H1 (cell line): ENCODE results near the gene INTS1. TPM values are rescaled to one million over a fixed set of nuclear protein-coding genes. Genes with fewer than 3 reads are reported as not detected.

ENCODE experiments used
- CTCF ChIA-PET: fragments of 300-600 bp; sonication (Branson Sonifier 250); formaldehyde crosslinking; loops from one replicate; lab custom pipeline; 2021; ENCODE audit not compliant: partially characterized antibody; lab: Charles Lee
- POLR2A ChIA-PET: fragments of 300-600 bp; sonication (Branson Sonifier 250); formaldehyde crosslinking; loops from one replicate; lab custom pipeline; 2021; ENCODE audit warnings: inconsistent platforms; ENCODE audit not compliant: partially characterized antibody; lab: Charles Lee
- DNase-seq, 2 experiments: peaks; one replicate each; pipeline versions ENCODE4 v3.0.0 to v3.0.0-alpha.2; 2010 to 2022; ENCODE audit warnings: low spot score in 2 of 2, low read depth in 1 of 2, mixed read lengths in 1 of 2
- FAIRE-seq: peaks from 2 replicates; lab custom pipeline; 2011; peaks lifted over from hg19 to GRCh38; lab: Jason Lieb, UNC
- H2AFZ ChIP-seq: 2 replicates; pipeline ENCODE4 v1.8.1; 2012; ENCODE audit warnings: low read length, inconsistent platforms
- H2AK5ac ChIP-seq: 2 replicates; pipeline ENCODE4 v1.6.1; 2013; ENCODE audit warnings: low read depth, low read length
- H2BK120ac ChIP-seq: replicated peaks from 2 replicates; pipeline ENCODE3; 2013; ENCODE audit warnings: low read depth, low read length, inconsistent platforms
- H2BK12ac ChIP-seq: 2 replicates; pipeline ENCODE4 v1.6.1; 2013; ENCODE audit warnings: low read depth, low read length
- H2BK15ac ChIP-seq: 2 replicates; pipeline ENCODE4 v1.6.1; 2013; ENCODE audit warnings: low read length
- H2BK20ac ChIP-seq: 2 replicates; pipeline ENCODE4 v1.6.1; 2013; ENCODE audit warnings: low read length
- H2BK5ac ChIP-seq: 2 replicates; pipeline ENCODE4 v1.6.1; 2013; ENCODE audit warnings: low read depth, low read length
- H3K14ac ChIP-seq: 2 replicates; pipeline ENCODE4 v1.6.1; 2013; ENCODE audit warnings: inconsistent platforms; ENCODE audit not compliant: insufficient read length
- H3K18ac ChIP-seq: 2 replicates; pipeline ENCODE4 v1.6.1; 2013; ENCODE audit warnings: low read length; ENCODE audit errors: extremely low read depth
- H3K23ac ChIP-seq: 2 replicates; pipeline ENCODE4 v1.6.1; 2013; ENCODE audit warnings: inconsistent platforms; ENCODE audit not compliant: insufficient read length
- H3K23me2 ChIP-seq: 2 replicates; pipeline ENCODE4 v1.6.1; 2013; ENCODE audit warnings: low read depth, low read length
- H3K27ac ChIP-seq: 2 replicates; pipeline ENCODE4 v1.6.1; 2011; ENCODE audit warnings: low read depth, low read length, inconsistent platforms
- H3K27me3 ChIP-seq, 4 experiments: replicated peaks in 1 of 4; 1 replicate in 1 of 4; 2 replicates in 3 of 4; pipeline versions ENCODE4 v1.6.1 to v1.8.1; 2011 to 2013; ENCODE audit warnings: low read length in 3 of 4, mild to moderate bottlenecking in 3 of 4, inconsistent platforms in 2 of 4, mixed read lengths in 2 of 4, moderate library complexity in 1 of 4; ENCODE audit not compliant: control insufficient read depth in 3 of 4, insufficient read depth in 3 of 4; ENCODE audit errors: extremely low read depth in 1 of 4
- H3K36me3 ChIP-seq, 4 experiments: 2 replicates each; pipeline versions ENCODE4 v1.6.1 to v1.8.1; 2011 to 2013; ENCODE audit warnings: mild to moderate bottlenecking in 4 of 4, low read length in 3 of 4, moderate library complexity in 2 of 4, control low read depth in 1 of 4, inconsistent platforms in 1 of 4; ENCODE audit not compliant: insufficient read depth in 4 of 4, control insufficient read depth in 2 of 4
- H3K4ac ChIP-seq: replicated peaks from 2 replicates; pipeline ENCODE3; 2013; ENCODE audit warnings: low read length, low read depth, mixed read lengths, inconsistent platforms; ENCODE audit not compliant: insufficient read length
- H3K4me1 ChIP-seq, 4 experiments: replicated peaks in 1 of 4; 1 replicate in 1 of 4; 2 replicates in 3 of 4; pipeline versions ENCODE4 v1.6.1 to v1.8.1; 2011 to 2013; ENCODE audit warnings: low read length in 3 of 4, inconsistent platforms in 2 of 4, mixed read lengths in 1 of 4; ENCODE audit not compliant: insufficient read depth in 4 of 4, control insufficient read depth in 3 of 4
- H3K4me2 ChIP-seq, 2 experiments: 2 replicates each; pipeline versions ENCODE4 v1.6.1 to v1.8.1; 2011 to 2013; ENCODE audit warnings: low read depth in 2 of 2, low read length in 2 of 2, control low read depth in 1 of 2, inconsistent platforms in 1 of 2, mild to moderate bottlenecking in 1 of 2; ENCODE audit not compliant: insufficient read depth in 1 of 2
- H3K4me3 ChIP-seq, 4 experiments: fragments of 200-600, 300-600 bp in 1 of 4; sonication (generic), shearing (Covaris generic), sonication (Bioruptor Twin) in 1 of 4; 2 replicates each; pipeline versions ENCODE4 v1.5.1 to v1.8.1; 2011 to 2016; ENCODE audit warnings: low read length in 4 of 4, low read depth in 3 of 4, control low read depth in 2 of 4, inconsistent platforms in 2 of 4, mild to moderate bottlenecking in 2 of 4, mixed read lengths in 1 of 4, moderate library complexity in 1 of 4; ENCODE audit not compliant: insufficient read depth in 2 of 4; ENCODE audit errors: extremely low read depth in 1 of 4
- H3K56ac ChIP-seq: replicated peaks from 2 replicates; pipeline ENCODE3; 2013; ENCODE audit warnings: low read depth, mild to moderate bottlenecking, mixed read lengths, low read length, inconsistent platforms; ENCODE audit not compliant: insufficient read length
- H3K79me1 ChIP-seq: 2 replicates; pipeline ENCODE4 v1.6.1; 2013; ENCODE audit warnings: low read depth, low read length, control low read depth
- H3K79me2 ChIP-seq, 2 experiments: 2 replicates each; pipeline versions ENCODE4 v1.6.1 to v1.8.1; 2012 to 2013; ENCODE audit warnings: low read length in 2 of 2, mild to moderate bottlenecking in 2 of 2, inconsistent platforms in 1 of 2; ENCODE audit not compliant: insufficient read depth in 2 of 2, control insufficient read depth in 1 of 2
- H3K9ac ChIP-seq, 4 experiments: replicated peaks in 1 of 4; 1 replicate in 1 of 4; 2 replicates in 3 of 4; pipeline versions ENCODE4 v1.6.1 to v1.8.1; 2011 to 2013; ENCODE audit warnings: low read depth in 3 of 4, low read length in 3 of 4, control low read depth in 2 of 4, mild to moderate bottlenecking in 2 of 4, moderate library complexity in 2 of 4, inconsistent platforms in 1 of 4; ENCODE audit errors: extremely low read depth in 1 of 4
- H3K9me3 ChIP-seq, 2 experiments: 2 replicates each; pipeline versions ENCODE4 v1.6.1 to v1.8.1; 2012 to 2013; ENCODE audit warnings: mild to moderate bottlenecking in 2 of 2, moderate library complexity in 2 of 2, control low read depth in 1 of 2, inconsistent platforms in 1 of 2, low read depth in 1 of 2, low read length in 1 of 2, mixed read lengths in 1 of 2; ENCODE audit not compliant: insufficient read depth in 2 of 2
- H4K20me1 ChIP-seq, 2 experiments: replicated peaks in 1 of 2; 2 replicates each; pipeline versions ENCODE3 to v1.8.1; 2011 to 2013; ENCODE audit warnings: inconsistent platforms in 2 of 2, low read length in 2 of 2, mild to moderate bottlenecking in 1 of 2; ENCODE audit not compliant: insufficient read depth in 2 of 2, control insufficient read depth in 1 of 2
- H4K5ac ChIP-seq: 2 replicates; pipeline ENCODE4 v1.6.1; 2013; ENCODE audit warnings: low read length, low read depth, mixed read lengths, inconsistent platforms; ENCODE audit not compliant: insufficient read length
- H4K8ac ChIP-seq: 2 replicates; pipeline ENCODE4 v1.8.0; 2013; ENCODE audit warnings: mild to moderate bottlenecking, moderate library complexity, low read length, inconsistent platforms; ENCODE audit not compliant: insufficient read depth; ENCODE audit errors: extremely low read depth
- H4K91ac ChIP-seq: replicated peaks from 2 replicates; pipeline ENCODE3; 2013; ENCODE audit warnings: low read length, mixed read lengths, inconsistent platforms; ENCODE audit not compliant: insufficient read length
- CHD2 ChIP-seq: IDR thresholded peaks from 2 replicates; pipeline ENCODE4 v1.6.1; 2012; ENCODE audit warnings: low read length, improper control_type of control experiment
- EGR1 ChIP-seq: IDR thresholded peaks from 2 replicates; pipeline ENCODE4 v1.6.1; 2011; ENCODE audit warnings: low read depth, low read length, borderline replicate concordance
- EP300 ChIP-seq, 2 experiments: IDR thresholded peaks; 1 replicate in 1 of 2; 2 replicates in 1 of 2; pipeline ENCODE4 v1.6.1; 2011 to 2012; ENCODE audit warnings: low read depth in 2 of 2, low read length in 2 of 2, mild to moderate bottlenecking in 2 of 2, borderline replicate concordance in 1 of 2, inconsistent platforms in 1 of 2, moderate library complexity in 1 of 2
- FOSL1 ChIP-seq: IDR thresholded peaks from 2 replicates; pipeline ENCODE4 v1.6.1; 2011; ENCODE audit warnings: mild to moderate bottlenecking, low read depth, low read length, moderate library complexity; ENCODE audit not compliant: insufficient read depth
- HDAC6 ChIP-seq: IDR thresholded peaks from one replicate; pipeline ENCODE4 v1.7.1; 2012; ENCODE audit warnings: low read depth, mild to moderate bottlenecking, inconsistent platforms, low read length, moderate library complexity
- KDM5A ChIP-seq: fragments of 200-600 bp; IDR thresholded peaks from 2 replicates; pipeline ENCODE4 v1.7.1; 2012; ENCODE audit warnings: mild to moderate bottlenecking, low read length, inconsistent platforms, mixed read lengths
- SAP30 ChIP-seq: fragments of 300-600 bp; sonication (generic); IDR thresholded peaks from 2 replicates; pipeline ENCODE4 v1.7.1; 2012; ENCODE audit warnings: low read length, moderate library complexity, mild to moderate bottlenecking, inconsistent platforms; ENCODE audit not compliant: insufficient read depth, insufficient replicate concordance
- TAF7 ChIP-seq: optimal IDR thresholded peaks from 2 replicates; pipeline ENCODE3; 2011; ENCODE audit warnings: low read depth, mild to moderate bottlenecking, inconsistent platforms, low read length, moderate library complexity, borderline replicate concordance
- TEAD4 ChIP-seq: IDR thresholded peaks from 2 replicates; pipeline ENCODE4 v1.6.1; 2012; ENCODE audit warnings: low read depth, low read length, inconsistent platforms, mixed read lengths
- WGBS, 2 experiments: shearing (Covaris generic) in 1 of 2; methylation state at CpG; one replicate each; pipeline versions ENCODE4 v1.1.6 to v1.1.7; 2013 to 2015; ENCODE audit warnings: low lambda C conversion rate in 2 of 2, mixed read lengths in 2 of 2, inconsistent platforms in 1 of 2, low coverage in 1 of 2, missing lambda C conversion rate in 1 of 2; ENCODE audit not compliant: insufficient replicate concordance in 2 of 2, insufficient coverage in 1 of 2, insufficient read length in 1 of 2; ENCODE audit errors: extremely low coverage in 1 of 2, missing lambda C conversion rate in 1 of 2; 5-methylcytosine and 5-hydroxymethylcytosine counted together
- polyA plus RNA-seq, 7 experiments: library from polyadenylated mRNA; depleted of rRNA in 3 of 7; stranded (reverse) in 5 of 7; unstranded in 2 of 7; fragments of >200 nt in 5 of 7; fragments of 200-250 nt in 2 of 7; gene quantifications; 1 replicate in 5 of 7; 2 replicates in 1 of 7; 4 replicates in 1 of 7; pipeline versions ENCODE4 v1.2.1 to v1.2.3, GENCODE V29; 2011 to 2013; ENCODE audit warnings: missing spikeins in 2 of 7, mixed read lengths in 2 of 7
- total RNA-seq: library from RNA; stranded (reverse); fragmentation: NEBNext Ultra II Directional; extraction: Animal tissue kit (Norgen Biotek cat#: 25700); gene quantifications from 2 replicates; pipeline ENCODE4 v1.2.1, GENCODE V29; 2021

Gene INTS1
- total and polyA plus RNA-seq, 2 of the 8 experiments (the other 6 are each of a cell fraction or from before 2014, with no cell fraction given), result 76.9 to 104 TPM

- no peak for FAIRE-seq
- whole genome bisulfite sequencing, 2 experiments, result 83% methylated on average over 17 of the region's 30 CpGs; no CpG with 5 or more reads in 1 of the 2 experiments
- POLR2A ChIA-PET, result interaction anchor here (0.5 to 1.6 kb wide), 4 partner anchors 8 to 610 kb away, joined by 3 to 7 read pairs (median 4); no protein-coding TSS in a partner anchor
- TF ChIP-seq HDAC6 (no peak), TEAD4 (0 out of 2 replicates have a peak, but pooled peaks have one; percentile 25), FOSL1 (no peak), EP300 (IDR thresholded peaks at IDR 0.05; ENCODE audit: borderline replicate concordance in 1 of 2, low read depth in 2 of 2, low read length in 2 of 2) (peak in 1 of 2 experiments; percentile 30; a peak in 1 of 3 replicates), CHD2 (peak; percentile 15; the same call in 1 of the 2 replicates), KDM5A (no peak), SAP30 (no peak), TAF7 (peak; percentile 44), EGR1 (peak; percentile 72; the same call in 1 of the 2 replicates)
These were observed 43.2 kb downstream of the INTS1 start for GRCh38 chr7:1460821-1461645.

More at GRCh38 chr7:1460821-1461645, 43.2 kb downstream of the INTS1 start:
- H3K56ac ChIP-seq, result no peak overlapping the region
- H2AFZ ChIP-seq, result no peak overlapping the region
- peaks cover 0 to 2% of the 10 kb centered on the region in 2 experiments for H4K20me1 ChIP-seq
- H3K4me1 ChIP-seq, result peaks cover 0 to 18% (median 13%) of the 10 kb centered on the region in 4 experiments; a peak in 6 of 7 replicates
- no peak overlapping the region for H3K18ac ChIP-seq
- DNase-seq, result no peak
- CTCF ChIA-PET, result interaction anchor here (0.7 to 1.1 kb wide), 5 partner anchors 9 to 633 kb away, joined by 3 to 4 read pairs (median 3); no protein-coding TSS in a partner anchor
- no peaks in the 10 kb centered on the region for H3K27me3 ChIP-seq
- no peak overlapping the region for H2BK20ac ChIP-seq
- no peak overlapping the region for H2BK120ac ChIP-seq
- no peak overlapping the region for H3K23ac ChIP-seq
- H3K9me3 ChIP-seq, result no peaks in the 10 kb centered on the region
- H3K4me3 ChIP-seq, result no peak overlapping the region
- peak overlapping the region; percentile 52 for H4K91ac ChIP-seq
- H3K79me1 ChIP-seq, result no peaks in the 10 kb centered on the region
- H2BK12ac ChIP-seq, result peak overlapping the region; percentile 14; the same call in 1 of the 2 replicates
- H3K9ac ChIP-seq, result no peak overlapping the region
- H2BK5ac ChIP-seq, result no peak overlapping the region
- no peaks in the 10 kb centered on the region for H3K36me3 ChIP-seq
- H3K4ac ChIP-seq, result peak overlapping the region; percentile 8
- no peak overlapping the region for H3K27ac ChIP-seq
- H2AK5ac ChIP-seq, result no peak overlapping the region; the same call in 1 of the 2 replicates
- H3K14ac ChIP-seq, result no peak overlapping the region
- 0 out of 4 replicates have a peak overlapping the region, but pooled peaks of 1 of the 2 experiments have one; percentile 7 for H3K4me2 ChIP-seq
- H2BK15ac ChIP-seq, result no peak overlapping the region
- H4K8ac ChIP-seq, result no peak overlapping the region; the same call in 1 of the 2 replicates
- H4K5ac ChIP-seq, result peak overlapping the region; percentile 29
- H3K23me2 ChIP-seq, result peaks cover 9% of the 10 kb centered on the region; the same call in 1 of the 2 replicates
- no peaks in the 10 kb centered on the region for H3K79me2 ChIP-seq
